DMS53 treated with DMSO at 0.1 percent for 48 hours (cell line): ENCODE results near the gene GALNT11.
"Not testable (repeated sequence)": the region's sequence is repeated elsewhere in the genome, so short reads cannot be mapped to it uniquely, and the experiment has no call there.

Experiments used
- DNase-seq: peaks from one replicate; lab custom pipeline; 2025; ENCODE audit not compliant: unreplicated experiment; lab: John Stamatoyannopoulos, UW

Gene GALNT11

DNA sequence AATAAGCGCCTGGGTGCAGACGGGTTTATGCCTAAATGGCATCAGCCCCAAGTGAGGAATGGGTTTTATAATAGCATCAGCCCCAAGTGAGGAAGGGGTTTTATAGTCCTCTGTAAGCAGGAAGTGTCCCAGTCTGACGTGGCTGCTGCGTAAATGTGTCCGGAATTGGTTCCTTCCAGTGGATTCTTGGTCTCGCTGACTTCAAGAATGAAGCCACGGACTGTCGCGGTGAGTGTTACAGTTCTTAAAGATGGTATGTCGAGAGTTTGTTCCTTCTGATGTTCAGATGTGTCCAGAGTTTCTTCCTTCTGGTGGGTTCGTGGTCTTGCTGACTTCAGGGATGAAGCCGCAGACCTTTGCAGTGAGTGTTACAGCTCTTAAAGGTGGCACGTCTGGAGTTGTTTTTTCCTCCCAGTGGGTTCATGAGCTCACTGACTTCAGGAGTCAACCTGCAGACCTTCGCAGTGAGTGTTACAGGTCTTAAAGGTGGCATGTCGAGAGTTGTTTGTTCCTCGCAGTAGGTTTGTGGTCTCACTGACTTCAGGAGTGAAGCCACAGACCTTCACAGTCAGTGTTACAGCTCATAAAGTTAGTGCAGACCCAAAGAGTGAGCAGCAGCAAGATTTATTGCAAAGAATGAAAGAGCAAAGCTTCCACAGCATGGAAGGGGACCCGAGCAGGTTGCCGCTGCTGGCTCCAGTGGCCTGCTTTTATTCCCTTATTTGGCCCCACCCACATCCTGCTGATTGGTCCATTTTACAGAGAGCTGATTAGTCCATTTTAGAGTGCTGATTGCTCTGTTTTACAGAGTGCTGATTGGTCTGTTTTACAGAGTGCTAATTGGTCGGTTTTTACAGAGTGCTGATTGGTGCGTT, 2.3 kb downstream of the GALNT11 start:
- DNase-seq: not testable (repeated sequence)

DNA sequence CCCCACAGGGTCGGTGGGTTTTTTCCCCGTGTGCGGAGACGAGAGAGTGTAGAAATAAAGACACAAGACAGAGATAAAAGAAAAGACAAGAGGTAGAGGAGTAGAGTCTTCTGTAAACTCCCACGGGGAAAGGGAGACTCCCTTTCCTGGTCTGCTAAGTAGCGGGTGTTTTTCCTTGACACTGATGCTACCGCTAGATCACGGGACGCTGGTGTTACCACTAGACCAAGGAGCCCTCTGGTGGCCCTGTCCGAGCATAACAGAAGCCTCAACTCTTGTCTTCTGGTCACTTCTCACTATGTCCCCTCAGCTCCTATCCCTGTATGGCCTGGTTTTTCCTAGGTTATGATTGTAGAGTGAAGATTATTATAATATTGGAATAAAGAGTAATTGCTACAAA, 4.6 kb downstream of the GALNT11 start:
- DNase-seq: peak; percentile 49

DNA sequence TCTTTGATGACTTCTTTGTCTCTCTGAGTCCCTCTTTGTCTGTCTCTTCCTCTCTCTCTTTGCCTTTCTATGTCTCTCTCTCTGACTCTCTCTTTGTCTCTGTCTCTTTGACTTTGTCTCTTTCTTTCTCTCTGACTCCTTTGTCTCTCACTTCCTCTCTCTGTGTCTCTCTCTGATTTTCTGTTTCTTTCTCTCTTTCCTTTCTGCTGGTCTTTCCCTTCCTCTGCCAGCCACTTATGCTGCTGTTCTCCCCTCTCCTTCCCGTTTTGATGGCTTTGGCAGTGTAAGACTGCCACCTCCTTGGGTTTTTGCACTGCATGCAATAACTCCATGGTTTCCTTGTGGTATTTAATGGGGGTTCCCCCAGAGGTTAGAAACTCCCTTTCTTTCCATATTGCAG, 5.2 kb downstream of the GALNT11 start:
- DNase-seq: not testable (repeated sequence)

GRCh38 chr7:152035817-152036216, 10.3 kb downstream of the GALNT11 start:
- no peak for DNase-seq

- not testable (repeated sequence) for DNase-seq
These were observed 12.9 kb downstream of the GALNT11 start for GRCh38 chr7:152038410-152038809.

DNA sequence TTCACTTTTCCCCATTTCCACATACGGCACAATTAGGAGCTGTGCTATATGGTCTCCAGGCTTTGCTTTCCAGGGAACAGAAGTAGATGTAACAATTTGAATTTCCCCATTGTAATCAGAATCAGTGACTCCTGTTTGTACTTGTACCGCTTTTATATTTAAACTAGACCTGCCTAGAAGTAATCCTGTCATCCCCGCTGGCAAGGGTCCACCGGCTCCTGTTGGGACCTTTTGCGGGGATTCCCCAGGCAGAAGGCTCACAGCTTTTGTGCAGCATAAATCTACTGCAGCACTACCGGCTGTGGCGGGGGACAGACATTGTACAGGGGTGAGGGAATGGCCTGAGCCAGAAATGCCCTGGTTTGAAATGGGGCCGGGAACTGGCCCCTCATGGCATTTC, 17.6 kb downstream of the GALNT11 start:
- not testable (repeated sequence) for DNase-seq

GRCh38 chr7:152044909-152045308, 19.4 kb downstream of the GALNT11 start:
- DNase-seq: not testable (repeated sequence)

DNA sequence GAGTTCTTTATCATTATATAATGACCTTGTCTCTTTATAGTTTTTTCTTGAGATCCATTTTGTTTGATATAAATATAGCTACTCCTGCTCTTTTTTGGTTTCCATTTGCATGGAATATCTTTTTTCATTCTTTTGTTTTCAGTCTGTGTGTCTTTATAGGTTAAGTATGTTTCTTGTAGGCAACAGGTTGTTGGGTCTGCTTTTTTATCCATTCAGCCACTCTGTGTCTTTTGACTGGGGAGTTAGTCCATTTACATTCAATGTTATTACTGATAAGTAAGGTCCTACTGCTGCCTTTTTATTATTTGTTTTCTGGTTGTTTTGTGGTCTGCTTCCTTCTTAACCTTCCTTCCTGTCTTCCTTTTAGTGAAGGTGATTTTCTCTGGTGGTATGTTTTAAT, 21.1 kb downstream of the GALNT11 start:
- no peak for DNase-seq

- no peak for DNase-seq
These were observed 22.6 kb downstream of the GALNT11 start for GRCh38 chr7:152048051-152048450.

- no peak for DNase-seq
These were observed 25.1 kb downstream of the GALNT11 start for GRCh38 chr7:152050547-152050971.

GRCh38 chr7:152051968-152052367, 26.5 kb downstream of the GALNT11 start:
- DNase-seq: no peak

GRCh38 chr7:152052771-152053170, 27.3 kb downstream of the GALNT11 start:
- DNase-seq: no peak

DNA sequence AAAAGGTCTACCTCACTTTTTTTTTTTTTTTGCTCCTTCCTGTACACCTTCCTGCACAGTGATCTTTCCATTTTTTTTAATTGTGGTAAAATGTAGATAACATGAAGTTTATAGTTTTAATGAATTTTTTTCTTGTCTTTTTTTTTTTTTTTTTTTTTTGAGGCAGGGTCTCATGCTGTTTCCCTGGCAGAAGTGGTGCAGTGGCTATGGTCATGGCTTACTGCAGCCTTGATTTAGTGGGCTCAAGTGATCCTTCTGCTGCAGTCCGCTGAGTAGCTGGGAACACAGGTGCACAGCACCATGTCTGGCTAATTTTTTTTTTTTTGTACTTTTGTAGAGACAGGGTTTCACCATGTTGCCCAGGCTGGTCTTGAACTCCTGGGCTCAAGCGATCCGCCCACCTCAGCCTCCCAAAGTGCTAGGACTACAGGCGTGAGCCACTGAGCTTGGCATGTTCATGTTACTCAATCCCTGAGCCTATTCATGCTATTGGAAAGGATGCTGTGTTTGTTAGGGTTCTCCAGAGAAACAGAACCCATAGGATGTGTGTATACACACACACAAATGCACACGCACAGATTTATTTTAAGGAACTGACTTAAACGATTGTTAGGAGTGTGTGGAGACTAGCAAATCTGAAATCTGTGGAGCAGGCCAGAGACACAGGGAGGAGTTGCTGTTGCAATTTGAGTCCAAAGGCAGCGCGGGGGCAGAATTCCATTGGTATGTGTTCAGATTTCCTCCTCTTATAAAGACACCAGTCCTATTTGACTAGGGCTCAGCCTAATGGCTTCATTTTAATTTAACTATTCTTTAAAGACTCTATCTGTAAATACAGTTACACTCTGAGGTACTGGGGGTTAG, 29.1 kb downstream of the GALNT11 start:
- no peak for DNase-seq

GRCh38 chr7:152056621-152057274, 31.3 kb downstream of the GALNT11 start:
- DNase-seq: no peak

GRCh38 chr7:152059311-152059710, 33.8 kb downstream of the GALNT11 start:
- no peak for DNase-seq

DNA sequence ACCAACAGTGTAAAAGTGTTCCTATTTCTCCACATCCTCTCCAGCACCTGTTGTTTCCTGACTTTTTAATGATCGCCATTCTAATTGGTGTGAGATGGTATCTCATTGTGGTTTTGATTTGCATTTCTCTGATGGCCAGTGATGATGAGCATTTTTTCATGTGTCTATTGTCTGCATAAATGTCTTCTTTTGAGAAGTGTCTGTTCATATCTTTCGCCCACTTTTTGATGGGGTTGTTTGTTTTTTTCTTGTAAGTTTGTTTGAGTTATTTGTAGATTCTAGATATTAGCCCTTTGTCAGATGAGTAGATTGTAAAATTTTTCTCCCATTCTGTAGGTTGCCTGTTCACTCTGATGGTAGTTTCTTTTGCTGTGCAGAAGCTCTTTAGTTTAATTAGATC, 35.6 kb downstream of the GALNT11 start:
- not testable (repeated sequence) for DNase-seq

DNA sequence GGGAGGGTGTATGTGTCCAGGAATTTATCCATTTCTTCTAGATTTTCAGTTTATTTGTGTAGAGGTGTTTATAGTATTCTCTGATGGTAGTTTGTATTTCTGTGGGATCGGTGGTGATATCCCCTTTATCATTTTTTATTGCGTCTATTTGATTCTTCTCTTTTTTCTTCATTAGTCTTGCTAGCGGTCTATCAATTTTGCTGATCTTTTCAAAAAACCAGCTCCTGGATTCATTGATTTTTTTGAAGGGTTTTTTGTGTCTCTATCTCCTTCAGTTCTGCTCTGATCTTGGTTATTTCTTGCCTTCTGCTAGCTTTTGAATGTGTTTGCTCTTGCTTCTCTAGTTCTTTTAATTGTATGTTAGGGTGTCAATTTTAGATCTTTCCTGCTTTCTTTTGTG, 37.7 kb downstream of the GALNT11 start:
- DNase-seq: not testable (repeated sequence)

GRCh38 chr7:152063821-152064220, 38.3 kb downstream of the GALNT11 start:
- DNase-seq: not testable (repeated sequence)

DNA sequence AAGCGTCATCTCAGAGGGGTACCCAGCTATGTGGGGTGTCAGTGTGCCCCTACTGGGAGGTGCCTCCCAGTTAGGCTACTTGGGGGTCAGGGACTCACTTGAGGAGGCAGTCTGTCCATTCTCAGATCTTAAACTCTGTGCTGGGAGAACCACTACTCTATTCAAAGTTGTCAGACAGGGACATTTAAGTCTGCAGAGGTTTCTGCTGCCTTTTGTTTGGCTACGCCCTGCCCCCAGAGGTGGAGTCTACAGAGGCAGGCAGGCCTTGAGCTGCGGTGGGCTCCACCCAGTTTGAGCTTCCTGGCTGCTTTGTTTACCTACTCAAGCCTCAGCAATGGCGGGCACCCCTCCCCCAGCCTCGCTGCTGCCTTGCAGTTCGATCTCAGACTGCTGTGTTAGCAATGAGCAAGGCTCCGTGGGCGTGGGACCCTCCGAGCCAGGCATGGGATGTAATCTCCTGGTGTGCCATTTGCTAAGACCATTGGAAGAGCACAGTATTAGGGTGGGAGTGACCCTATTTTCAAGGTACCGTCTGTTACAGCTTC, 40.4 kb downstream of the GALNT11 start:
- not testable (repeated sequence) for DNase-seq

DNA sequence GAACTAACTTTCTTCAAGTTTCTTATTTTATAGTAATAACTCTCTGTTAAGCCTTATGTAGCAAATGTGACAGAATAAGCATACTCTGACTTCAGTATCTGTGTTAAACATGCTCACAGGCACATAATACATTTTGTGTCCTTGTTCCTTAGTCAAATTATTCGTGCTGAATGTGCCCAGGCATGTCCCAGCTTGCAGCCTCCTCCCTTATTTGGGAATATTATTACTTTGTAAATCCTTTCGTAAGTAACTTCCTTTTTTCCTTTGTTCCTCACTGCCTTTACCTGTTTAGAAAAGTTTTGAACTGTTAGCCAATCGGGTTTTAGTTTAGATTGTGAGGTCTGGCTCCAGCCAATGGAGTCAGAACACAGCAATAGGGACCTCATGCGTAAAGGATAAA, 46.9 kb downstream of the GALNT11 start:
- no peak for DNase-seq

DNA sequence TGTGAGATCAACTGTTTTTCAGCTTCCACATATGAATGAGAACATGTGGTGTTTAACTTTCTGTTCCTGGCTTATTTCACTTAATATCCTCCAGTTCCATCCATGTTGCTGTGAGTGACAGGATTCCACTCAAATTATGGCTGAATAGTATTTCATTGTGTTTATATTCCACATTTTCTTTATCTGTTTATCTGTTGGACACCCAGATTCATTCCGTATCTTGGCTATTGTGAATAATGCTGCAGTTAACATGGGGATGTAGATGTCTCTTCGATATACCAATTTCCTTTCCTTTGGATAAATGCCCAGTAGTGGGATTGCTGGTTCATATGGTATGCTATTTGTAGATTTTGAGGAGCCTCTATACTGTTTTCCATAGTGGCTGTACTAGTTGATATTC, 47.9 kb downstream of the GALNT11 start:
- no peak for DNase-seq
